SK-N-SH treated with all-trans-retinoic acid at 6 μM for 48 hours (cell line): ENCODE results near the gene ANKRD39.

Experiments used
- GLIS3 ChIP-seq: fragments of 250-450 bp; sonication (Bioruptor Pico); IDR thresholded peaks from 2 replicates; pipeline ENCODE4 v1.5.0; 2020; ENCODE audit warnings: mild to moderate bottlenecking, moderate library complexity
- ISL1 ChIP-seq: fragments of 250-450 bp; sonication (Bioruptor Pico); IDR thresholded peaks from 2 replicates; pipeline ENCODE4 v2.1.2; 2022; ENCODE audit warnings: mild to moderate bottlenecking, moderate library complexity
- OSR1 ChIP-seq: fragments of 250-450 bp; sonication (Bioruptor Pico); IDR thresholded peaks from 2 replicates; pipeline ENCODE4 v1.8.0; 2022; ENCODE audit warnings: moderate library complexity, mild to moderate bottlenecking, inconsistent platforms
- RARB ChIP-seq: fragments of 250-450 bp; sonication (Bioruptor Pico); IDR thresholded peaks from 2 replicates; pipeline ENCODE4 v1.8.0; 2021; ENCODE audit warnings: mild to moderate bottlenecking, moderate library complexity
- TCF4 ChIP-seq: fragments of 250-450 bp; sonication (Bioruptor Pico); IDR thresholded peaks from 2 replicates; pipeline ENCODE4 v1.8.0; 2021; ENCODE audit warnings: mild to moderate bottlenecking, moderate library complexity, borderline replicate concordance
- ZC3H10 ChIP-seq: fragments of 250-450 bp; sonication (Bioruptor Pico); IDR thresholded peaks from 2 replicates; pipeline ENCODE4 v1.5.1; 2021; ENCODE audit warnings: mild to moderate bottlenecking, moderate library complexity
- ZFP3 ChIP-seq: fragments of 250-450 bp; sonication (Bioruptor Pico); IDR thresholded peaks from 2 replicates; pipeline ENCODE4 v1.5.0; 2020; ENCODE audit warnings: mild to moderate bottlenecking, moderate library complexity
- ZNF70 ChIP-seq: fragments of 450-650 bp; formaldehyde crosslinking; IDR thresholded peaks from 2 replicates; pipeline ENCODE4 v1.5.0; 2020; ENCODE audit warnings: mild to moderate bottlenecking, moderate library complexity
- TF ChIP-seq, protein P1 (sequence below): fragments of 250-450 bp; sonication (Bioruptor Pico); IDR thresholded peaks from 2 replicates; pipeline ENCODE4 v1.8.0; 2020; ENCODE audit warnings: mild to moderate bottlenecking, moderate library complexity, borderline replicate concordance
- TF ChIP-seq, protein P2 (sequence below): fragments of 250-450 bp; sonication (Bioruptor Pico); IDR thresholded peaks from 2 replicates; pipeline ENCODE4 v1.5.1; 2020; ENCODE audit warnings: low read depth, mild to moderate bottlenecking, moderate library complexity
- TF ChIP-seq, protein P3 (sequence below): fragments of 250-450 bp; sonication (Bioruptor Pico); IDR thresholded peaks from 2 replicates; pipeline ENCODE4 v1.8.0; 2021; ENCODE audit warnings: low read depth, mild to moderate bottlenecking, moderate library complexity, borderline replicate concordance

DNA sequence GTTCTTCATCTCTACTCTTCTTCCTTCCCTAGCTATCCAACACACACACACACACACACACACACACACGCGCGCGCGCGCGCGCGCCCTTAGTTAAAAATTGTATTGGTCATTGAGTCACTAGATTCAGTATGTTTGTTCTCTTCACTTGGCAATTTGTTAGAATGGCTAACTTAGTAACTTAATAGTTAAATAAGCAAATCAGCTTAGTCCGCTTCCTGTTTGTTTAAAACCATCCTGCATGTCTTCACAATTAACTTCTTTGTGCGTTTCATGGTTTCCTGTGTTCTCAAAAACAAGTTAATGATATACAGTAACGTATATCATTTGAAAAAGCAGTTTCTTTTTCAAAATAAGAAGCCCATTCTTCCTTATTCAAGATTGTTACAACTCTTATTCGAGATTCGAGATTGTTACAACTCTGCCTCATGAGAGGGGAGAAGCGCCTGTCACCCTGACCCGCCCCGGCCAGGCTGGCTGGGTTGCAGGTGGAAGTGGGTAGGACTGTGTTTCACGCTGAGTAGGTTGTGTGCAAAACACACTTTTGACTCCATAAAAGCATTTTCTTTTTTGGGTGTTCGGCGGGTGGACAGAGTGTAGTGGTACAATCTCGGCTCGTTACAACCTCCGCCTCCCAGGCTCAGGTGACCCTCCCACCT is 51.2 kb downstream of the ANKRD39 start:
- TF ChIP-seq, protein P1, sequence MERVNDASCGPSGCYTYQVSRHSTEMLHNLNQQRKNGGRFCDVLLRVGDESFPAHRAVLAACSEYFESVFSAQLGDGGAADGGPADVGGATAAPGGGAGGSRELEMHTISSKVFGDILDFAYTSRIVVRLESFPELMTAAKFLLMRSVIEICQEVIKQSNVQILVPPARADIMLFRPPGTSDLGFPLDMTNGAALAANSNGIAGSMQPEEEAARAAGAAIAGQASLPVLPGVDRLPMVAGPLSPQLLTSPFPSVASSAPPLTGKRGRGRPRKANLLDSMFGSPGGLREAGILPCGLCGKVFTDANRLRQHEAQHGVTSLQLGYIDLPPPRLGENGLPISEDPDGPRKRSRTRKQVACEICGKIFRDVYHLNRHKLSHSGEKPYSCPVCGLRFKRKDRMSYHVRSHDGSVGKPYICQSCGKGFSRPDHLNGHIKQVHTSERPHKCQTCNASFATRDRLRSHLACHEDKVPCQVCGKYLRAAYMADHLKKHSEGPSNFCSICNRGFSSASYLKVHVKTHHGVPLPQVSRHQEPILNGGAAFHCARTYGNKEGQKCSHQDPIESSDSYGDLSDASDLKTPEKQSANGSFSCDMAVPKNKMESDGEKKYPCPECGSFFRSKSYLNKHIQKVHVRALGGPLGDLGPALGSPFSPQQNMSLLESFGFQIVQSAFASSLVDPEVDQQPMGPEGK (CRISPR knock-in tag), result no peak
- no peak for TF ChIP-seq ZC3H10 (CRISPR knock-in tag)
- no peak for TF ChIP-seq GLIS3 (CRISPR knock-in tag)
- TF ChIP-seq ISL1 (CRISPR knock-in tag), result no peak
- TF ChIP-seq, protein P2, sequence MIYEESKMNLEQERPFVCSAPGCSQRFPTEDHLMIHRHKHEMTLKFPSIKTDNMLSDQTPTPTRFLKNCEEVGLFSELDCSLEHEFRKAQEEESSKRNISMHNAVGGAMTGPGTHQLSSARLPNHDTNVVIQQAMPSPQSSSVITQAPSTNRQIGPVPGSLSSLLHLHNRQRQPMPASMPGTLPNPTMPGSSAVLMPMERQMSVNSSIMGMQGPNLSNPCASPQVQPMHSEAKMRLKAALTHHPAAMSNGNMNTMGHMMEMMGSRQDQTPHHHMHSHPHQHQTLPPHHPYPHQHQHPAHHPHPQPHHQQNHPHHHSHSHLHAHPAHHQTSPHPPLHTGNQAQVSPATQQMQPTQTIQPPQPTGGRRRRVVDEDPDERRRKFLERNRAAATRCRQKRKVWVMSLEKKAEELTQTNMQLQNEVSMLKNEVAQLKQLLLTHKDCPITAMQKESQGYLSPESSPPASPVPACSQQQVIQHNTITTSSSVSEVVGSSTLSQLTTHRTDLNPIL, result no peak
- TF ChIP-seq ZNF70 (CRISPR knock-in tag), result no peak
- no peak for TF ChIP-seq OSR1 (CRISPR knock-in tag)
- TF ChIP-seq, protein P3, sequence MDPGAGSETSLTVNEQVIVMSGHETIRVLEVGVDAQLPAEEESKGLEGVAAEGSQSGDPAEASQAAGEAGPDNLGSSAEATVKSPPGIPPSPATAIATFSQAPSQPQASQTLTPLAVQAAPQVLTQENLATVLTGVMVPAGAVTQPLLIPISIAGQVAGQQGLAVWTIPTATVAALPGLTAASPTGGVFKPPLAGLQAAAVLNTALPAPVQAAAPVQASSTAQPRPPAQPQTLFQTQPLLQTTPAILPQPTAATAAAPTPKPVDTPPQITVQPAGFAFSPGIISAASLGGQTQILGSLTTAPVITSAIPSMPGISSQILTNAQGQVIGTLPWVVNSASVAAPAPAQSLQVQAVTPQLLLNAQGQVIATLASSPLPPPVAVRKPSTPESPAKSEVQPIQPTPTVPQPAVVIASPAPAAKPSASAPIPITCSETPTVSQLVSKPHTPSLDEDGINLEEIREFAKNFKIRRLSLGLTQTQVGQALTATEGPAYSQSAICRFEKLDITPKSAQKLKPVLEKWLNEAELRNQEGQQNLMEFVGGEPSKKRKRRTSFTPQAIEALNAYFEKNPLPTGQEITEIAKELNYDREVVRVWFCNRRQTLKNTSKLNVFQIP, result no peak
- no peak for TF ChIP-seq ZFP3 (CRISPR knock-in tag)
- no peak for TF ChIP-seq TCF4 (CRISPR knock-in tag)
- TF ChIP-seq RARB, result no peak
